ENCODE measurements around the gene FOXQ1.
"Not testable (repeated sequence)": the region's sequence is repeated elsewhere in the genome, so short reads cannot be mapped to it uniquely, and the experiment has no call there.

FOXQ1 gene

GRCh38 chr6:1347161-1347560 is 35.3 kb downstream of the FOXQ1 start:
- H3K9ac ChIP-seq (ENCODE audit: low read length), result no peak overlapping the region
- no peaks in the 10 kb centered on the region for H3K27me3 ChIP-seq (ENCODE audit: control insufficient read depth, insufficient read depth, low read length)
- no peak overlapping the region for H3K27ac ChIP-seq (ENCODE audit: low read length)
- peaks cover 13% of the 10 kb centered on the region for H3K4me1 ChIP-seq (ENCODE audit: control insufficient read depth, low read depth, low read length)
- H3K36me3 ChIP-seq (ENCODE audit: control insufficient read depth, low read depth, low read length), result no peaks in the 10 kb centered on the region
- peaks cover 17% of the 10 kb centered on the region for H3K9me3 ChIP-seq (ENCODE audit: control insufficient read depth, low read depth, low read length)
- H3K4me3 ChIP-seq (ENCODE audit: low read length), result no peak overlapping the region

- Histone ChIP-seq H3K4me1 (ENCODE audit: control insufficient read depth, low read depth, low read length) (peaks cover 13% of the 10 kb centered on the region), H3K4me3 (ENCODE audit: low read length) (no peak overlapping the region), H3K27ac (ENCODE audit: low read length) (no peak overlapping the region), H3K9me3 (ENCODE audit: control insufficient read depth, low read depth, low read length) (peaks cover 18% of the 10 kb centered on the region), H3K36me3 (ENCODE audit: control insufficient read depth, low read depth, low read length) (no peaks in the 10 kb centered on the region), H3K9ac (ENCODE audit: low read length) (no peak overlapping the region), H3K27me3 (ENCODE audit: control insufficient read depth, insufficient read depth, low read length) (no peaks in the 10 kb centered on the region)
These were observed 36.8 kb downstream of the FOXQ1 start for GRCh38 chr6:1348675-1349074.

GRCh38 chr6:1349655-1350054 is 37.8 kb downstream of the FOXQ1 start:
- Histone ChIP-seq H3K4me1 (ENCODE audit: control insufficient read depth, low read depth, low read length) (peaks cover 13% of the 10 kb centered on the region), H3K27me3 (ENCODE audit: control insufficient read depth, insufficient read depth, low read length) (no peaks in the 10 kb centered on the region), H3K9ac (ENCODE audit: low read length) (no peak overlapping the region), H3K9me3 (ENCODE audit: control insufficient read depth, low read depth, low read length) (peaks cover 15% of the 10 kb centered on the region), H3K36me3 (ENCODE audit: control insufficient read depth, low read depth, low read length) (no peaks in the 10 kb centered on the region), H3K27ac (ENCODE audit: low read length) (no peak overlapping the region), H3K4me3 (ENCODE audit: low read length) (no peak overlapping the region)

GRCh38 chr6:1351381-1352008 is 39.6 kb downstream of the FOXQ1 start:
- Histone ChIP-seq H3K9me3 (ENCODE audit: control insufficient read depth, low read depth, low read length) (peaks cover 9% of the 10 kb centered on the region), H3K4me3 (ENCODE audit: low read length) (no peak overlapping the region), H3K4me1 (ENCODE audit: control insufficient read depth, low read depth, low read length) (peaks cover 13% of the 10 kb centered on the region), H3K9ac (ENCODE audit: low read length) (no peak overlapping the region), H3K27ac (ENCODE audit: low read length) (no peak overlapping the region), H3K27me3 (ENCODE audit: control insufficient read depth, insufficient read depth, low read length) (no peaks in the 10 kb centered on the region), H3K36me3 (ENCODE audit: control insufficient read depth, low read depth, low read length) (no peaks in the 10 kb centered on the region)

- H3K9ac ChIP-seq (ENCODE audit: low read length); H3K9me3 ChIP-seq (ENCODE audit: control insufficient read depth, low read depth, low read length); H3K27me3 ChIP-seq (ENCODE audit: control insufficient read depth, insufficient read depth, low read length); H3K4me1 ChIP-seq (ENCODE audit: control insufficient read depth, low read depth, low read length); H3K36me3 ChIP-seq (ENCODE audit: control insufficient read depth, low read depth, low read length); H3K27ac ChIP-seq (ENCODE audit: low read length); H3K4me3 ChIP-seq (ENCODE audit: low read length): not testable (repeated sequence)
These were observed 43.2 kb downstream of the FOXQ1 start for GRCh38 chr6:1355068-1355467.

- H3K27me3 ChIP-seq (ENCODE audit: control insufficient read depth, insufficient read depth, low read length); H3K36me3 ChIP-seq (ENCODE audit: control insufficient read depth, low read depth, low read length); H3K4me1 ChIP-seq (ENCODE audit: control insufficient read depth, low read depth, low read length); H3K27ac ChIP-seq (ENCODE audit: low read length); H3K9ac ChIP-seq (ENCODE audit: low read length); H3K9me3 ChIP-seq (ENCODE audit: control insufficient read depth, low read depth, low read length); H3K4me3 ChIP-seq (ENCODE audit: low read length): not testable (repeated sequence)
These were observed 49.8 kb downstream of the FOXQ1 start for GRCh38 chr6:1361717-1362116.

- peaks cover 6% of the 10 kb centered on the region for H3K27me3 ChIP-seq (ENCODE audit: control insufficient read depth, insufficient read depth, low read length)
- H3K9ac ChIP-seq (ENCODE audit: low read length), result no peak overlapping the region
- peaks cover 5% of the 10 kb centered on the region for H3K4me1 ChIP-seq (ENCODE audit: control insufficient read depth, low read depth, low read length)
- H3K27ac ChIP-seq (ENCODE audit: low read length), result no peak overlapping the region
- H3K36me3 ChIP-seq (ENCODE audit: control insufficient read depth, low read depth, low read length), result no peaks in the 10 kb centered on the region
- H3K4me3 ChIP-seq (ENCODE audit: low read length), result no peak overlapping the region
- no peaks in the 10 kb centered on the region for H3K9me3 ChIP-seq (ENCODE audit: control insufficient read depth, low read depth, low read length)
These were observed 50.7 kb downstream of the FOXQ1 start for GRCh38 chr6:1362643-1363042.

GRCh38 chr6:1363298-1363697 is 51.4 kb downstream of the FOXQ1 start:
- peaks cover 6% of the 10 kb centered on the region for H3K27me3 ChIP-seq (ENCODE audit: control insufficient read depth, insufficient read depth, low read length)
- H3K9ac ChIP-seq (ENCODE audit: low read length), result no peak overlapping the region
- H3K27ac ChIP-seq (ENCODE audit: low read length), result no peak overlapping the region
- H3K4me3 ChIP-seq (ENCODE audit: low read length), result no peak overlapping the region
- peaks cover 5% of the 10 kb centered on the region for H3K4me1 ChIP-seq (ENCODE audit: control insufficient read depth, low read depth, low read length)
- no peaks in the 10 kb centered on the region for H3K36me3 ChIP-seq (ENCODE audit: control insufficient read depth, low read depth, low read length)
- no peaks in the 10 kb centered on the region for H3K9me3 ChIP-seq (ENCODE audit: control insufficient read depth, low read depth, low read length)

GRCh38 chr6:1363729-1364572 is 52.1 kb downstream of the FOXQ1 start:
- H3K36me3 ChIP-seq (ENCODE audit: control insufficient read depth, low read depth, low read length), result no peaks in the 10 kb centered on the region
- H3K27ac ChIP-seq (ENCODE audit: low read length), result no peak overlapping the region
- peaks cover 6% of the 10 kb centered on the region for H3K27me3 ChIP-seq (ENCODE audit: control insufficient read depth, insufficient read depth, low read length)
- no peak overlapping the region for H3K4me3 ChIP-seq (ENCODE audit: low read length)
- H3K4me1 ChIP-seq (ENCODE audit: control insufficient read depth, low read depth, low read length), result peaks cover 5% of the 10 kb centered on the region
- no peak overlapping the region for H3K9ac ChIP-seq (ENCODE audit: low read length)
- H3K9me3 ChIP-seq (ENCODE audit: control insufficient read depth, low read depth, low read length), result no peaks in the 10 kb centered on the region

All from iPS-18a (cell line).